ENCODE results near the gene S100A3. TPM values are rescaled to one million over a fixed set of nuclear protein-coding genes. Genes with fewer than 3 reads are reported as not detected.

S100A3 gene
- total RNA-seq, 4 donors from 2014 or later, result 1.1 to 2.7 TPM; not detected in 2

- TF ChIP-seq EP300 (IDR thresholded peaks at IDR 0.05), result no peak
- no peak for TF ChIP-seq POLR2A (IDR thresholded peaks at IDR 0.05)
- no peak for TF ChIP-seq CTCF (IDR thresholded peaks at IDR 0.05)
- Histone ChIP-seq H3K36me3 (peaks cover 0 to 7% (median 0%) of the 10 kb centered on the region in 3 donors), H3K27me3 (no peaks in the 10 kb centered on the region), H3K4me3 (no peak overlapping the region), H3K4me1 (peaks cover 0 to 60% (median 27%) of the 10 kb centered on the region in 4 donors), H3K9me3 (no peaks in the 10 kb centered on the region), H3K27ac (peak overlapping the region; percentile 96 to 100 (median 98))
- no peak for DNase-seq (ENCODE audit: low spot score in 2 of 2)
- WGBS, 2 donors, result 52 to 54% methylated on average over 2 of the region's 2 CpGs
These were observed 16.9 kb downstream of the S100A3 start for GRCh38 chr1:153532181-153532580.

GRCh38 chr1:153531638-153532037 lies 17.4 kb downstream of the S100A3 start:
- DNase-seq (ENCODE audit: low spot score in 2 of 2), result no peak
- 82 to 85% methylated on average over 3 of the region's 3 CpGs for whole genome bisulfite sequencing, 2 donors
- peaks cover 0 to 7% (median 0%) of the 10 kb centered on the region in 3 donors for H3K36me3 ChIP-seq
- H3K4me1 ChIP-seq, result peaks cover 0 to 56% (median 24%) of the 10 kb centered on the region in 4 donors
- TF ChIP-seq POLR2A (IDR thresholded peaks at IDR 0.05) (no peak), CTCF (IDR thresholded peaks at IDR 0.05) (no peak), EP300 (IDR thresholded peaks at IDR 0.05) (no peak)
- no peaks in the 10 kb centered on the region for H3K27me3 ChIP-seq
- H3K27ac ChIP-seq, result peak overlapping the region in 3 of 4 donors; percentile 96 to 99 (median 97)
- H3K4me3 ChIP-seq, result no peak overlapping the region
- H3K9me3 ChIP-seq, result no peaks in the 10 kb centered on the region

- no peak for DNase-seq (ENCODE audit: low spot score in 2 of 2)
- H3K4me3 ChIP-seq, result no peak overlapping the region
- H3K36me3 ChIP-seq, result peaks cover 0 to 7% (median 0%) of the 10 kb centered on the region in 3 donors
- no peak for TF ChIP-seq CTCF (IDR thresholded peaks at IDR 0.05)
- no peak for TF ChIP-seq POLR2A (IDR thresholded peaks at IDR 0.05)
- no peak for TF ChIP-seq EP300 (IDR thresholded peaks at IDR 0.05)
- no peak overlapping the region for H3K27ac ChIP-seq
- H3K27me3 ChIP-seq, result no peaks in the 10 kb centered on the region
- 78 to 91% methylated on average over 5 of the region's 5 CpGs for WGBS, 2 donors
- peaks cover 0 to 42% (median 8%) of the 10 kb centered on the region in 4 donors for H3K4me1 ChIP-seq
- H3K9me3 ChIP-seq, result no peaks in the 10 kb centered on the region
These were observed 21.4 kb downstream of the S100A3 start for GRCh38 chr1:153527683-153528040.

GRCh38 chr1:153527023-153527682 lies 21.9 kb downstream of the S100A3 start:
- Histone ChIP-seq H3K4me1 (peaks cover 0 to 37% (median 5%) of the 10 kb centered on the region in 4 donors), H3K27ac (no peak overlapping the region)
- WGBS, 2 donors, result 85 to 88% methylated on average over 8 of the region's 8 CpGs

More at GRCh38 chr1:153527023-153527682, 21.9 kb downstream of the S100A3 start:
- H3K36me3 ChIP-seq, result peaks cover 0 to 7% (median 0%) of the 10 kb centered on the region in 3 donors
- TF ChIP-seq CTCF (IDR thresholded peaks at IDR 0.05) (no peak), POLR2A (IDR thresholded peaks at IDR 0.05) (no peak), EP300 (IDR thresholded peaks at IDR 0.05) (no peak)
- no peak for DNase-seq (ENCODE audit: low spot score in 2 of 2)
- H3K4me3 ChIP-seq, result no peak overlapping the region
- no peaks in the 10 kb centered on the region for H3K27me3 ChIP-seq
- H3K9me3 ChIP-seq, result no peaks in the 10 kb centered on the region

All from tibial nerve (tissue), 4 donors.